Measurements from ENCODE around the gene TMEM42.

The TMEM42 gene

DNA sequence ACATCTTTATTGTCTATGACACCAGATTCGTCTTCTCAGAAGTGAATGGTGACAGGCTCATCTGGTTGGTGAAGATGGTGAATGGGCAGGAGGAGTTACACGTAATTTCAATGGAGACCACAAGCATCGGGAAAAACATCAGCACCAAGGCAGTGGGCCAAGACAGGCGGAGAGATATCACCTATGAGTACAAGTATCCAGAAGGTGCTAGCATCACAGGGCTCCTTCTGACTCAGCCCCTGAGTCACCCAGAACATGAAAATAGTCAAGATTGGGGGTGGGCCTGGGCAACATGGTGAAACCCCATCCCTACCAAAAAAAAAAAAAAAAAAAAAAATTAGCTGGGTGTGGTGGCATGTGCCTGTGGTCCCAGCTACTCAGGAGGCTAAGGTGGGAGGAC, 45.3 kb downstream of the TMEM42 start:
- no peak for DNase-seq (ENCODE audit: low read depth in 3 of 3, low spot score in 1 of 3)

DNA sequence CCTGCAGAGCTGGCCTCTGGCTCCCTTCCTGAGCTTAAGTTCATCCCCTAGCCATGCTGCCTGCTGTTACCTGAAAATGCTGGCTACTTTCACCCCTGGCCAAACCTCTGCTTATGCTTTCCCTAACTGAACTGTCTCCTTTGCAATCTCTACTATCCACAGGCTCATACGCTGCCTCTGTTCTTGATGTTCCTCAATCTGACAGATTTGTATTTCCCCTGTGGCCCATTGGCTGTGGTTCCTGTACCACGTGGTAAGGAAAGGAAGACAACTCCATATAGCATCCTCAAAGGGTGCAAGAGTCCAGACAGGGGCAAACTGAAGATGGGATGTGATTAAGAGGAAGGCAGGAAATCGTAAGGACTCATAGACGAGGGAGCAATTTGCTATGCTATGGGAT, 45.9 kb downstream of the TMEM42 start:
- no peak for DNase-seq (ENCODE audit: low read depth in 3 of 3, low spot score in 1 of 3)

GRCh38 chr3:44909063-44909462, 47.4 kb downstream of the TMEM42 start:
- no peak for DNase-seq (ENCODE audit: low read depth in 3 of 3, low spot score in 1 of 3)

DNA sequence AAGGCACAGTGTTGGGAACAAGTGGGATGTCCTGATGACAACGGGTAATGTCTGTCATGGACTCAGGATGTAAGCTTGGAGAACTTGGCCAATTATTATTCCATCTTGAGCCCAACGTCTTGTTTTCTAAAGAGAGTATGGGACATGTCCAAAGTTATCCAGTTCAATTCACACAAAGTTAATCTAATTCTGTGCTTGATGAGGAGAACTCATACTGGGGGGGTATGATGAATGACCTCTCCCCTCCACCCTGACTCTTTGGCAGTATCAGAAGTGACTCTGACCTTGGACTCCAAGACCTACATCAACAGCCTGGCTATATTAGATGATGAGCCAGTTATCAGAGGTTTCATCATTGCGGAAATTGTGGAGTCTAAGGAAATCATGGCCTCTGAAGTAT, 49.0 kb downstream of the TMEM42 start:
- DNase-seq (ENCODE audit: low read depth in 3 of 3, low spot score in 1 of 3): no peak

DNA sequence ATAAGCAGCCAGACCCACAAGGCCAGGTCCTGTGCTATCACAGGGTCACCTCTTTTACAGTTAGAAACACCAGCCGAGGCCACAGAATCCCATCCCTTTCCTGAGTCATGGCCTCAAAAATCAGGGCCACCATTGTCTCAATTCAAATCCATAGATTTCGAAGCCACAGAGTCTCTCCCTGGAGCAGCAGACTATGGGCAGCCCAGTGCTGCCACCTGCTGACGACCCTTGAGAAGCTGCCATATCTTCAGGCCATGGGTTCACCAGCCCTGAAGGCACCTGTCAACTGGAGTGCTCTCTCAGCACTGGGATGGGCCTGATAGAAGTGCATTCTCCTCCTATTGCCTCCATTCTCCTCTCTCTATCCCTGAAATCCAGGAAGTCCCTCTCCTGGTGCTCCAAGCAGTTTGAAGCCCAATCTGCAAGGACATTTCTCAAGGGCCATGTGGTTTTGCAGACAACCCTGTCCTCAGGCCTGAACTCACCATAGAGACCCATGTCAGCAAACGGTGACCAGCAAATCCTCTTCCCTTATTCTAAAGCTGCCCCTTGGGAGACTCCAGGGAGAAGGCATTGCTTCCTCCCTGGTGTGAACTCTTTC, 52.3 kb downstream of the TMEM42 start:
- peak; percentile 9 to 54 (median 27) for DNase-seq (ENCODE audit: low read depth in 3 of 3, low spot score in 1 of 3)

DNA sequence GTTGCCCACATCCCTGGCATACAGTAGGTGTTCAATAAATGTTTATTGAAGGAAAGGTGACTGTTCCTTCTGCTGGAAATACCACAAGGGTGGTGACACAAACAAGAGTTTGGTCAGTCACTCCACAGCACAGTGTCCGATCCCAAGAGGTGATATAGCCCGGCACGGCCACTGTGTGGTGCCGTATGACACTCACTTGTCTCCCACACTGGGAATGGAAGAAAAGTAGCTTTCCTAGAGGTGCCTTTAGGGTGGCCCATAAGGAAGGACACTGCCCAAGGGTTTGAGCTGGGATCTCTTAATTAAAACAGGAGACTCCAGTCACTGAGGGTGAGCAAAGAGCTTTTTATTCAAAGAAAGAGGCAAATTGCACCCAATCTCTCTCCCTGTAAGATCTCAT, 53.2 kb downstream of the TMEM42 start:
- DNase-seq (ENCODE audit: low read depth in 3 of 3, low spot score in 1 of 3): no peak
